ENCODE results near the gene ASPHD2. TPM values are rescaled to one million over a fixed set of nuclear protein-coding genes. Genes with fewer than 3 reads are reported as not detected.

ASPHD2 gene
- total RNA-seq, 1 donor from 2014 or later = 4.9 TPM

DNA sequence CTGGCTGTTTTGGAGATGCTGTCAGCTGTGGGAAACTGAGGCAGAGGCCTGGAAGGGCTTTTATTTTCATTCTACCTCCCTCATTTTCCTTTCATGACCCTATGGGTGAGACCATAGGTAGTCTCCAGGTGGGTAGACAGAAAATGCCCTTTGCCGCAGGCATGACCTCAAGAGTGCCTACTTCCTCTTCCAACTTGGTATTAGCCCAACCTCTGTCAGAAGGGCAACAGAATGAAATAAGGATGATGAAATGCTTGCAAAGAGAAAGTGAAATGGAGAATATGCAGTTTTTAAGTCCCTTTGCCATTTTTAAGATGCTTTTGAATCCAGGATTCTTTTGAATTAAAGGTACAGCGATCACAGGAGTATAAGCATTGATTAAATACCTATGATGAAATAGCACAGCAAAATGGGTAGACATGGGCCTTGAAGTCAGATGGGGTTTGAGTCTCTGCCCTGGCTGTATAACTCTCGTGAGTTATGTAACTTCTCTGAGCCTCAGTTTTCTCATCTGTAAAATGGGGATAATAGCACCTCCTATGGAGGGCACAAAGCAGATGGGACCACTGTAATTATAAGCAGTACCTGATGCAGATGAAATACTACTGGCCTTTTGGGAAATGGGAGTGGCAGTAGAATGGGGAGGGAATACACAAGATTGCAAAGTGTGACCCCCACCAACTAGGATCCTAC is 3.7 kb downstream of the ASPHD2 start:
- Mint-ChIP-seq H3K27ac (ENCODE audit: unreplicated experiment) (no peak overlapping the region), H3K4me1 (ENCODE audit: unreplicated experiment) (peaks cover 27% of the 10 kb centered on the region), H3K4me3 (ENCODE audit: unreplicated experiment) (no peak overlapping the region), H3K27me3 (ENCODE audit: unreplicated experiment) (no peaks in the 10 kb centered on the region), H3K36me3 (ENCODE audit: unreplicated experiment) (peaks cover 5% of the 10 kb centered on the region), H3K9me3 (ENCODE audit: unreplicated experiment) (no peaks in the 10 kb centered on the region)
- TF ChIP-seq, protein P1, sequence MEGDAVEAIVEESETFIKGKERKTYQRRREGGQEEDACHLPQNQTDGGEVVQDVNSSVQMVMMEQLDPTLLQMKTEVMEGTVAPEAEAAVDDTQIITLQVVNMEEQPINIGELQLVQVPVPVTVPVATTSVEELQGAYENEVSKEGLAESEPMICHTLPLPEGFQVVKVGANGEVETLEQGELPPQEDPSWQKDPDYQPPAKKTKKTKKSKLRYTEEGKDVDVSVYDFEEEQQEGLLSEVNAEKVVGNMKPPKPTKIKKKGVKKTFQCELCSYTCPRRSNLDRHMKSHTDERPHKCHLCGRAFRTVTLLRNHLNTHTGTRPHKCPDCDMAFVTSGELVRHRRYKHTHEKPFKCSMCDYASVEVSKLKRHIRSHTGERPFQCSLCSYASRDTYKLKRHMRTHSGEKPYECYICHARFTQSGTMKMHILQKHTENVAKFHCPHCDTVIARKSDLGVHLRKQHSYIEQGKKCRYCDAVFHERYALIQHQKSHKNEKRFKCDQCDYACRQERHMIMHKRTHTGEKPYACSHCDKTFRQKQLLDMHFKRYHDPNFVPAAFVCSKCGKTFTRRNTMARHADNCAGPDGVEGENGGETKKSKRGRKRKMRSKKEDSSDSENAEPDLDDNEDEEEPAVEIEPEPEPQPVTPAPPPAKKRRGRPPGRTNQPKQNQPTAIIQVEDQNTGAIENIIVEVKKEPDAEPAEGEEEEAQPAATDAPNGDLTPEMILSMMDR (IDR thresholded peaks at IDR 0.05) = no peak
- DNase-seq (ENCODE audit: extremely low spot score, unreplicated experiment) = no peak

DNA sequence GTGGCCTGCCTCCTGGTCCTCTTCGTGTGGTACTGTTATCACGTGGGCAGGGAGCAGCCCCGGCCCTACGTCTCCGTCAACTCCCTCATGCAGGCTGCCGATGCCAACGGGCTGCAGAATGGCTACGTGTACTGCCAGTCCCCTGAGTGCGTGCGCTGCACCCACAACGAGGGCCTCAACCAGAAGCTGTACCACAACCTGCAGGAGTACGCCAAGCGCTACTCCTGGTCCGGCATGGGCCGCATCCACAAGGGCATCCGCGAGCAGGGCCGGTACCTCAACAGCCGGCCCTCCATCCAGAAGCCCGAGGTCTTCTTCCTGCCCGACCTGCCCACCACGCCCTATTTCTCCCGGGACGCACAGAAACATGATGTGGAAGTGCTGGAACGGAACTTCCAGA is 4.7 kb downstream of the ASPHD2 start:
- peaks cover 20% of the 10 kb centered on the region for H3K4me1 Mint-ChIP-seq (ENCODE audit: unreplicated experiment)
- TF ChIP-seq, protein P1 (IDR thresholded peaks at IDR 0.05) = no peak
- H3K9me3 Mint-ChIP-seq (ENCODE audit: unreplicated experiment) = no peaks in the 10 kb centered on the region
- H3K4me3 Mint-ChIP-seq (ENCODE audit: unreplicated experiment) = no peak overlapping the region
- peaks cover 5% of the 10 kb centered on the region for H3K36me3 Mint-ChIP-seq (ENCODE audit: unreplicated experiment)
- H3K27me3 Mint-ChIP-seq (ENCODE audit: unreplicated experiment) = no peaks in the 10 kb centered on the region
- H3K27ac Mint-ChIP-seq (ENCODE audit: unreplicated experiment) = no peak overlapping the region
- no peak for DNase-seq (ENCODE audit: extremely low spot score, unreplicated experiment)

DNA sequence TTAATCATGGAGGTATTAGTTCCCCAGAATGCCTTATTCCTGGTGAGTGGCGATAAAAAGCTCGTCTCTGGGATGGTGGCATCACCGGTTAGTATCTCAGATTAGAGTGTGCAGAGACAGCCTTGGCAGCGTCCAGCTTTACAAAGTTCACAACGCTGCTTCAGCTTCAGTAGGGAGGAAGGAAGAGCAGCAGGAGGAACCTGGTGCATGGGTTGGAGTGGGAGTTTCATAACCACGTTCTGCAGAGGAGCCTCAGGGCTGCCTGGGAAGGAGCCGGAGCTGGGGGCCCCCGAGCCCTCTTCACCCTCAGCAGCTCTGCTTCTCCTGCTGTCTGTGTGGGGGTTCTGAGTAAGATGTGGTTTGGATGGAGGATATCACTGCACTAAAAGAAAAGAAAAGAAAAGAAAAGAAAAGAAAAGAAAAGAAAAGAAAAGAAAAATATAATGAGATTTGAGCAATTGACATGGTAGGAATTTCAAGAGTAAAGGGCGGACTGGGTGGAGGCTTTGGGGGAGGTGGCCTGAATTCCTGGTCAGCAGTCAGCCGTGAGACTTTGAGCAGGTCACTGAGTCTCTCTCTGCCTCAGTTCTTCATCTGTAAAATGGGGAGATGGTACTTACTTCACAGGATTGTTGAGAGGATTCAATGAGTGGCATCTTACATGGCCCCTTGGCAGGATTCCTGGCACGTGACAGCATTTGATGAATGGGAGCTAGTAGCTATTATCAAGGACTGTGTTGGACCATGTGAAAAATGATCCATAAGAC is 6.5 kb downstream of the ASPHD2 start:
- Mint-ChIP-seq H3K4me3 (ENCODE audit: unreplicated experiment) (no peak overlapping the region), H3K27ac (ENCODE audit: unreplicated experiment) (no peak overlapping the region), H3K27me3 (ENCODE audit: unreplicated experiment) (no peaks in the 10 kb centered on the region), H3K9me3 (ENCODE audit: unreplicated experiment) (no peaks in the 10 kb centered on the region), H3K36me3 (ENCODE audit: unreplicated experiment) (peaks cover 5% of the 10 kb centered on the region), H3K4me1 (ENCODE audit: unreplicated experiment) (peaks cover 10% of the 10 kb centered on the region)
- TF ChIP-seq, protein P1 (IDR thresholded peaks at IDR 0.05) = no peak
- DNase-seq (ENCODE audit: extremely low spot score, unreplicated experiment) = no peak

DNA sequence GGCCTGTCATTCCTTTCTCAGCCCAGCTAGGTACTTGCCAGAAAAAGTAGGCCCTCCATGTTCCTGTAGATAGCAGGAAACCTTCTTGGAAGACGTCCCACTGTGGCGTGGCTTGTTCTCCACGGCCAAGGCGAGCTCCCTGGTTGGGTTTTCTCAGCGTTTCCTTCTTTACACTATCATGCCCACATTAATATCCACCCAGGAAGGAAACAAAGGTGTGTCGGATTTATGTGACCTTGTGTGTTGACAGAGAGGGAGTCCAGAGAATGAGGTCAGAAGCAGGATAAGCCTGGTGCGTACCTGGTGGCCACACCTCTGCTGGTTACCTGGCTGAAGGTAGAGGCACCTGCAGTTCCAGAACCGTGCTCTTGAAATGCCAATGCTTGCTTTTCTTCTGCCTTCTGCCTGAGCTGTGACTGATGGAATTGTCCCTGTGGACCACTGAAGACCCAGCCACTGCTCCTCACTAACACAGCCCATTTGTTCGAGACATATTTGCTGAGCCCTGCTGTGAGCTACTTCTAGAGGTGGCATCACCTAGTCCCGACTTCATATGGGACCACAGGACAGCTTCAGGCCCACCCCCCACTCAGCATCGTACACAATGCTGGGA is 7.9 kb downstream of the ASPHD2 start:
- H3K9me3 Mint-ChIP-seq (ENCODE audit: unreplicated experiment) = no peaks in the 10 kb centered on the region
- no peaks in the 10 kb centered on the region for H3K27me3 Mint-ChIP-seq (ENCODE audit: unreplicated experiment)
- H3K27ac Mint-ChIP-seq (ENCODE audit: unreplicated experiment) = no peak overlapping the region
- no peaks in the 10 kb centered on the region for H3K4me1 Mint-ChIP-seq (ENCODE audit: unreplicated experiment)
- TF ChIP-seq, protein P1 (IDR thresholded peaks at IDR 0.05) = no peak
- H3K36me3 Mint-ChIP-seq (ENCODE audit: unreplicated experiment) = peaks cover 5% of the 10 kb centered on the region
- DNase-seq (ENCODE audit: extremely low spot score, unreplicated experiment) = no peak
- H3K4me3 Mint-ChIP-seq (ENCODE audit: unreplicated experiment) = no peak overlapping the region
